Gastrocnemius medialis (tissue), 4 donors: ENCODE data around the gene CCDC82.

Source experiments
- CTCF ChIP-seq, 5 experiments: fragments of 450-650 bp in 3 of 5; fragments of 200-600 bp in 2 of 5; sonication (generic) in 2 of 5; IDR thresholded peaks in 4 of 5; conservative IDR thresholded peaks in 1 of 5; 1 replicate in 4 of 5; 2 replicates in 1 of 5; pipeline ENCODE4 v1.5.1; 2016 to 2019; ENCODE audit warnings: antibody characterized with exemption in 5 of 5, mild to moderate bottlenecking in 3 of 5, moderate library complexity in 3 of 5
- POLR2A ChIP-seq, 2 donors: fragments of 450-650 bp; IDR thresholded peaks; one replicate each; pipeline ENCODE4 v1.6.1; 2017; ENCODE audit warnings: antibody characterized with exemption in 2 of 2, mild to moderate bottlenecking in 2 of 2, moderate library complexity in 2 of 2

GRCh38 chr11:96314326-96315020 is 75.2 kb downstream of the CCDC82 start:
- TF ChIP-seq POLR2A (IDR thresholded peaks at IDR 0.05): no peak
- TF ChIP-seq CTCF (IDR thresholded peaks at IDR 0.05 in 4 of 5, conservative IDR thresholded peaks at IDR 0.05 in 1 of 5): no peak
